Natural killer cell (primary cell): ENCODE data around the gene ARNT2. TPM values are rescaled to one million over a fixed set of nuclear protein-coding genes. Genes with fewer than 3 reads are reported as not detected.

Experiments used
- ATAC-seq, 3 donors: fragments of 150-1000 bp in 2 of 3; fragments of 200-7000 bp in 1 of 3; cut with Tn5 transposase; 1 replicate in 1 of 3; 2 replicates in 2 of 3; pipeline ENCODE4 v1.10.0; 2021; ENCODE audit warnings: mild to moderate bottlenecking in 2 of 3, moderate library complexity in 2 of 3
- DNase-seq, 2 donors: peaks; one replicate each; pipeline versions ENCODE4 v3.0.0 to v3.0.0-alpha.2; 2013 to 2021; ENCODE audit warnings: mixed read lengths in 1 of 2
- H3K27ac ChIP-seq: one replicate; pipeline ENCODE4 v1.5.1; 2013; ENCODE audit warnings: mild to moderate bottlenecking, low read length
- H3K27me3 ChIP-seq: one replicate; pipeline ENCODE4 v1.6.1; 2013; ENCODE audit warnings: low read length; ENCODE audit not compliant: control insufficient read depth, insufficient read depth
- H3K36me3 ChIP-seq: one replicate; pipeline ENCODE4 v1.6.1; 2013; ENCODE audit warnings: low read length; ENCODE audit not compliant: control insufficient read depth, insufficient read depth
- H3K4me1 ChIP-seq: one replicate; pipeline ENCODE4 v1.6.1; 2013; ENCODE audit warnings: low read length; ENCODE audit not compliant: control insufficient read depth, insufficient read depth
- H3K4me3 ChIP-seq: one replicate; pipeline ENCODE4 v1.5.1; 2013; ENCODE audit warnings: low read length
- H3K9me3 ChIP-seq: one replicate; pipeline ENCODE4 v1.6.1; 2013; ENCODE audit warnings: low read length; ENCODE audit not compliant: control insufficient read depth, insufficient read depth
- H3K27ac Mint-ChIP-seq, 2 donors: one replicate each; pipeline ENCODE4 v1.8.0; 2022; ENCODE audit warnings: mild to moderate bottlenecking in 2 of 2, mixed read lengths in 2 of 2, moderate library complexity in 1 of 2
- H3K27me3 Mint-ChIP-seq, 2 donors: one replicate each; pipeline ENCODE4 v1.8.0; 2022; ENCODE audit warnings: low read depth in 2 of 2, mixed read lengths in 2 of 2
- H3K36me3 Mint-ChIP-seq: one replicate; pipeline ENCODE4 v1.8.0; 2022; ENCODE audit warnings: mixed read lengths
- H3K4me1 Mint-ChIP-seq, 2 donors: one replicate each; pipeline ENCODE4 v1.8.0; 2022; ENCODE audit warnings: mixed read lengths in 2 of 2
- H3K4me3 Mint-ChIP-seq: one replicate; pipeline ENCODE4 v1.8.0; 2022; ENCODE audit warnings: mild to moderate bottlenecking, moderate library complexity, mixed read lengths
- H3K9me3 Mint-ChIP-seq, 2 donors: one replicate each; pipeline ENCODE4 v1.8.0; 2022; ENCODE audit warnings: mixed read lengths in 2 of 2
- CTCF ChIP-seq: fragments of 200-600 bp; IDR thresholded peaks from one replicate; pipeline ENCODE4 v1.8.0; 2022; ENCODE audit warnings: antibody characterized with exemption
- WGBS: methylation state at CpG from one replicate; pipeline ENCODE4 v1.1.7; 2013; ENCODE audit warnings: missing lambda C conversion rate; ENCODE audit not compliant: insufficient coverage; 5-methylcytosine and 5-hydroxymethylcytosine counted together
- intact Hi-C: fragments of 100-400 bp; cut with micrococcal nuclease; formaldehyde crosslinking; loops from one replicate; pipeline ENCODE4 v1.14.2; 2022
- total RNA-seq, 4 donors: library from RNA; stranded (reverse); fragments of 120-200 nt in 1 of 4; gene quantifications; one replicate each; pipeline versions ENCODE4 v1.2.3 to v1.2.4, GENCODE V29; 2013 to 2022

ARNT2 gene
- total RNA-seq, 3 donors from 2014 or later (not counting 1 experiment from before 2014, with no cell fraction given) = not detected

DNA sequence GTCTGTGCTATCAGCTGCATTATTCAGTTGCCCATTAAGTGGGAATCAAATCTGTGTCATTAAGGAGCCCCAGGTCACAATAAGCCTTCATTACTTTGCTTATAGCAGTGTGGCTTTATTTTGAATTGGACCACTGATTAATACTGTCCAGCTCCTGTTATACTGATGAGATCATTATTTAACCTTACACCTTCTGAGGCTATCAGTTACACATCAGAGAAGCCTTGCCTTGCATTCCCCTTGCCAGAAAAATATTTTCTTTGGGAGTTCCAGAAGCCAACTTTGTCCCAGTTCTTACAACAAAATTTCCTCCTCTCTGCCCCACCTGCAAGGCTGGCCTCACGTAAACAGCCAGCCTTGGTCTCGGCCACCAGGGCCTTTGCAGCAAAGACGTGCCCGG lies 29.7 kb upstream of the ARNT2 start:
- no peak overlapping the region for H3K4me3 ChIP-seq
- H3K4me1 ChIP-seq = no peaks in the 10 kb centered on the region
- no peaks in the 10 kb centered on the region for H3K4me1 Mint-ChIP-seq
- H3K9me3 Mint-ChIP-seq = no peaks in the 10 kb centered on the region
- H3K27me3 ChIP-seq = no peaks in the 10 kb centered on the region
- intact Hi-C loops = no loop called here
- H3K36me3 ChIP-seq = no peaks in the 10 kb centered on the region
- H3K27ac Mint-ChIP-seq = no peak overlapping the region
- no peak for TF ChIP-seq CTCF
- H3K27ac ChIP-seq = no peak overlapping the region
- H3K36me3 Mint-ChIP-seq = peaks cover under 1% of the 10 kb centered on the region
- H3K27me3 Mint-ChIP-seq = peaks cover 10 to 39% of the 10 kb centered on the region in 2 donors
- H3K9me3 ChIP-seq = no peaks in the 10 kb centered on the region
- DNase-seq = no peak
- WGBS = 100% methylated on average over 2 of the region's 4 CpGs
- no peak overlapping the region for H3K4me3 Mint-ChIP-seq
- no peak for ATAC-seq

- H3K27ac Mint-ChIP-seq = no peak overlapping the region
- 59% methylated on average over 2 of the region's 4 CpGs for WGBS
These were observed 28.0 kb upstream of the ARNT2 start for GRCh38 chr15:80375968-80376891.

DNA sequence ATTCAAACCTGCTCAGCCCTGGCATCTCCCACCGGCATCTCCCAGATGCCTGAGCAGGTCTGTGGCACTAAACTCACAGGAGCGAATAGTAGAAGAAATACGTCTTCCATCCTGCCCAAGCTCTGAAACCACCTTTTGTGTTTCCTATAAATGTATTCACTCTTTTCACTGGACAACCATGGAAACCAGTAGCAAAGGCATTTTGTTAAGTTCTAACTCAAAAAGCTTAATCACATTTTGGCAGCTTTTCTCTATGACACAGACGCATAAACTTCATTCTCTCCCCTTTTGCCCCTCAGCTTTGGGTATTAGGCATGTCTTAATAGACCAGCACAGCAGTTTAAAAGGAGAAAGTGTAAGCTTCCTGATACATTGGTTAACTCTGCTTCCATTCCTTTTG lies 24.5 kb upstream of the ARNT2 start:
- 96% methylated on average over 4 of the region's 4 CpGs for WGBS
- H3K27me3 Mint-ChIP-seq = peaks cover 12 to 37% of the 10 kb centered on the region in 2 donors
- no peaks in the 10 kb centered on the region for H3K4me1 ChIP-seq
- H3K27ac ChIP-seq = no peak overlapping the region
- H3K36me3 ChIP-seq = no peaks in the 10 kb centered on the region
- ATAC-seq = no peak
- H3K27me3 ChIP-seq = no peaks in the 10 kb centered on the region
- H3K4me3 Mint-ChIP-seq = no peak overlapping the region
- H3K4me1 Mint-ChIP-seq = no peaks in the 10 kb centered on the region
- H3K9me3 ChIP-seq = no peaks in the 10 kb centered on the region
- H3K4me3 ChIP-seq = no peak overlapping the region
- TF ChIP-seq CTCF = no peak
- intact Hi-C loops = no loop called here
- H3K36me3 Mint-ChIP-seq = no peaks in the 10 kb centered on the region
- no peaks in the 10 kb centered on the region for H3K9me3 Mint-ChIP-seq
- no peak for DNase-seq
- no peak overlapping the region for H3K27ac Mint-ChIP-seq

More at GRCh38 chr15:80375968-80376891, 28.0 kb upstream of the ARNT2 start:
- no peak for ATAC-seq
- Mint-ChIP-seq H3K27me3 (peaks cover 14 to 50% of the 10 kb centered on the region in 2 donors), H3K4me1 (no peaks in the 10 kb centered on the region), H3K9me3 (no peaks in the 10 kb centered on the region), H3K4me3 (no peak overlapping the region), H3K36me3 (no peaks in the 10 kb centered on the region)
- Histone ChIP-seq H3K27ac (no peak overlapping the region), H3K27me3 (no peaks in the 10 kb centered on the region), H3K9me3 (no peaks in the 10 kb centered on the region), H3K36me3 (no peaks in the 10 kb centered on the region), H3K4me3 (no peak overlapping the region), H3K4me1 (no peaks in the 10 kb centered on the region)
- no peak for TF ChIP-seq CTCF
- intact Hi-C loops = no loop called here
- DNase-seq = no peak
